Astrocyte (in vitro differentiated cells and primary cell): Measurements from ENCODE around the gene TAF7L.

Source experiments
- EZH2 ChIP-seq: IDR thresholded peaks from 2 replicates; pipeline ENCODE4 v1.6.1; 2012; ENCODE audit warnings: mild to moderate bottlenecking, low read length, inconsistent platforms; ENCODE audit not compliant: insufficient read depth
- TF ChIP-seq, protein P1 (sequence below): IDR thresholded peaks from 2 replicates; pipeline ENCODE4 v1.5.1; 2011; ENCODE audit warnings: low read depth, mild to moderate bottlenecking, inconsistent platforms, low read length, moderate library complexity; ENCODE audit not compliant: insufficient read depth

DNA sequence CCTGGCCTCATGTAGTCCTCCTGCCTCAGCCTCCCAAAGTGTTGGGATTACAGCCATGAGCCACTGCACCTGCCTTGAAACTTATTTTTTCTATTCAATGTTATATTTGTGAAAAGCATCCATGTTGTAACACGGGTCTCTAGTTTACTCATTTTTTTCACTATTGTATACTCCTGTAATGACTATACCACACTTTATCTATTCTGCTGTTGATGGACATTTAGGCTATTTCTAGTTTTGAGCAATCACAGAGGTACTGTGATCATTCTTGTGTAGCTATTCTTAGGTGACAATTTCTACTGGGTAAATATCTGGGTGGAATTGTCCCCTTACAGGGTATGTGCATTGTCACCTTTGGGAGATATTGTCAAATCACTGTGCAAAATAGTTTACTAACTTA is 67.9 kb downstream of the TAF7L start:
- TF ChIP-seq, protein P1, sequence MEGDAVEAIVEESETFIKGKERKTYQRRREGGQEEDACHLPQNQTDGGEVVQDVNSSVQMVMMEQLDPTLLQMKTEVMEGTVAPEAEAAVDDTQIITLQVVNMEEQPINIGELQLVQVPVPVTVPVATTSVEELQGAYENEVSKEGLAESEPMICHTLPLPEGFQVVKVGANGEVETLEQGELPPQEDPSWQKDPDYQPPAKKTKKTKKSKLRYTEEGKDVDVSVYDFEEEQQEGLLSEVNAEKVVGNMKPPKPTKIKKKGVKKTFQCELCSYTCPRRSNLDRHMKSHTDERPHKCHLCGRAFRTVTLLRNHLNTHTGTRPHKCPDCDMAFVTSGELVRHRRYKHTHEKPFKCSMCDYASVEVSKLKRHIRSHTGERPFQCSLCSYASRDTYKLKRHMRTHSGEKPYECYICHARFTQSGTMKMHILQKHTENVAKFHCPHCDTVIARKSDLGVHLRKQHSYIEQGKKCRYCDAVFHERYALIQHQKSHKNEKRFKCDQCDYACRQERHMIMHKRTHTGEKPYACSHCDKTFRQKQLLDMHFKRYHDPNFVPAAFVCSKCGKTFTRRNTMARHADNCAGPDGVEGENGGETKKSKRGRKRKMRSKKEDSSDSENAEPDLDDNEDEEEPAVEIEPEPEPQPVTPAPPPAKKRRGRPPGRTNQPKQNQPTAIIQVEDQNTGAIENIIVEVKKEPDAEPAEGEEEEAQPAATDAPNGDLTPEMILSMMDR = no peak
- TF ChIP-seq EZH2 = no peak
